Astrocyte (in vitro differentiated cells and primary cell): ENCODE measurements around the gene CIDEB. TPM values are rescaled to one million over a fixed set of nuclear protein-coding genes. Genes with fewer than 3 reads are reported as not detected.
A peak's percentile ranks its signal among the peaks of the same experiment; 100 is the strongest.

ENCODE experiments used
- DNase-seq: peaks from one replicate; pipeline ENCODE4 v3.0.0-alpha.2; 2010; ENCODE audit warnings: low read depth
- FAIRE-seq: peaks from 2 replicates; lab custom pipeline; 2011; peaks lifted over from hg19 to GRCh38; lab: Jason Lieb, UNC
- H2AFZ ChIP-seq: 2 replicates; pipeline ENCODE4 v1.6.0; 2012; ENCODE audit warnings: low read depth, low read length, inconsistent platforms
- H3K27ac ChIP-seq: 2 replicates; pipeline ENCODE4 v1.5.1; 2011; ENCODE audit warnings: low read depth, low read length, inconsistent platforms
- H3K27me3 ChIP-seq: 2 replicates; pipeline ENCODE4 v1.6.0; 2011; ENCODE audit warnings: low read length, inconsistent platforms; ENCODE audit not compliant: insufficient read depth
- H3K36me3 ChIP-seq: 2 replicates; pipeline ENCODE4 v1.5.1; 2011; ENCODE audit warnings: low read length, inconsistent platforms; ENCODE audit not compliant: insufficient read depth
- H3K4me1 ChIP-seq: 2 replicates; pipeline ENCODE4 v1.5.1; 2011; ENCODE audit warnings: low read length, inconsistent platforms; ENCODE audit not compliant: insufficient read depth
- H3K4me2 ChIP-seq: 2 replicates; pipeline ENCODE4 v1.6.0; 2012; ENCODE audit warnings: low read length, inconsistent platforms
- H3K4me3 ChIP-seq: 2 replicates; pipeline ENCODE4 v1.5.1; 2011; ENCODE audit warnings: low read depth, mild to moderate bottlenecking, low read length, inconsistent platforms; ENCODE audit not compliant: insufficient read depth
- H3K79me2 ChIP-seq: 2 replicates; pipeline ENCODE4 v1.6.0; 2012; ENCODE audit warnings: mild to moderate bottlenecking, low read length, inconsistent platforms; ENCODE audit not compliant: insufficient read depth
- H3K9ac ChIP-seq: 2 replicates; pipeline ENCODE4 v1.6.0; 2012; ENCODE audit warnings: mild to moderate bottlenecking, low read length, inconsistent platforms
- H3K9me3 ChIP-seq: 2 replicates; pipeline ENCODE4 v1.5.1; 2012; ENCODE audit warnings: low read depth, mild to moderate bottlenecking, low read length, inconsistent platforms; ENCODE audit not compliant: insufficient read depth
- H4K20me1 ChIP-seq: 2 replicates; pipeline ENCODE4 v1.6.0; 2012; ENCODE audit warnings: low read length, inconsistent platforms; ENCODE audit not compliant: insufficient read depth
- H3K27ac Mint-ChIP-seq: one replicate; pipeline ENCODE4 v1.8.0; 2021; ENCODE audit warnings: mild to moderate bottlenecking, mixed read lengths; ENCODE audit not compliant: unreplicated experiment
- H3K27me3 Mint-ChIP-seq: one replicate; pipeline ENCODE4 v1.8.0; 2021; ENCODE audit warnings: low read depth, mixed read lengths; ENCODE audit not compliant: unreplicated experiment
- H3K36me3 Mint-ChIP-seq: one replicate; pipeline ENCODE4 v1.8.0; 2021; ENCODE audit warnings: low read depth, mixed read lengths; ENCODE audit not compliant: unreplicated experiment
- H3K4me1 Mint-ChIP-seq: one replicate; pipeline ENCODE4 v1.8.0; 2021; ENCODE audit warnings: low read depth, mixed read lengths; ENCODE audit not compliant: unreplicated experiment
- H3K4me3 Mint-ChIP-seq: one replicate; pipeline ENCODE4 v1.8.0; 2021; ENCODE audit warnings: mild to moderate bottlenecking, moderate library complexity, mixed read lengths; ENCODE audit not compliant: unreplicated experiment
- H3K9me3 Mint-ChIP-seq: one replicate; pipeline ENCODE4 v1.8.0; 2021; ENCODE audit warnings: mild to moderate bottlenecking, mixed read lengths; ENCODE audit not compliant: unreplicated experiment
- CTCF ChIP-seq: IDR thresholded peaks from 2 replicates; pipeline ENCODE4 v1.5.1; 2011; ENCODE audit warnings: low read depth, mild to moderate bottlenecking, inconsistent platforms, low read length, moderate library complexity; ENCODE audit not compliant: insufficient read depth
- EZH2 ChIP-seq: IDR thresholded peaks from 2 replicates; pipeline ENCODE4 v1.6.1; 2012; ENCODE audit warnings: mild to moderate bottlenecking, low read length, inconsistent platforms; ENCODE audit not compliant: insufficient read depth
- total RNA-seq: library from RNA; stranded (reverse); gene quantifications from 2 replicates; pipeline ENCODE4 v1.2.1, GENCODE V29; 2021

CIDEB gene
- total RNA-seq, 1 donor from 2014 or later, result not detected

GRCh38 chr14:24297190-24297964 is 10.4 kb downstream of the CIDEB start:
- peak overlapping the region; percentile 15 for H3K27ac Mint-ChIP-seq
- no peak overlapping the region for H2AFZ ChIP-seq
- peaks cover 7% of the 10 kb centered on the region for H4K20me1 ChIP-seq
- DNase-seq (no peak), FAIRE-seq (no peak)
- no peak overlapping the region for H3K27ac ChIP-seq
- H3K79me2 ChIP-seq, result peaks cover 30% of the 10 kb centered on the region
- no peak overlapping the region for H3K9ac ChIP-seq
- no peak overlapping the region for H3K4me3 ChIP-seq
- peak overlapping the region; percentile 5 for H3K4me3 Mint-ChIP-seq
- no peaks in the 10 kb centered on the region for H3K27me3 ChIP-seq
- no peaks in the 10 kb centered on the region for H3K9me3 Mint-ChIP-seq
- H3K36me3 ChIP-seq, result peaks cover 16% of the 10 kb centered on the region
- H3K27me3 Mint-ChIP-seq, result no peaks in the 10 kb centered on the region
- H3K36me3 Mint-ChIP-seq, result peaks cover 8% of the 10 kb centered on the region
- peaks cover 25% of the 10 kb centered on the region for H3K4me1 ChIP-seq
- H3K9me3 ChIP-seq, result no peaks in the 10 kb centered on the region
- peak overlapping the region; percentile 2 for H3K4me2 ChIP-seq
- peak; percentile 29 for TF ChIP-seq CTCF
- no peak for TF ChIP-seq EZH2
- peaks cover 30% of the 10 kb centered on the region for H3K4me1 Mint-ChIP-seq

- H3K4me2 ChIP-seq, result peak overlapping the region; percentile 40
Measured at GRCh38 chr14:24296341-24297157, 11.2 kb downstream of the CIDEB start.

More at GRCh38 chr14:24296341-24297157, 11.2 kb downstream of the CIDEB start:
- H3K4me3 Mint-ChIP-seq, result peak overlapping the region; percentile 47
- Histone ChIP-seq H4K20me1 (peaks cover 6% of the 10 kb centered on the region), H3K27ac (peak overlapping the region; percentile 49), H3K4me3 (no peak overlapping the region), H3K9ac (peak overlapping the region; percentile 63), H3K27me3 (no peaks in the 10 kb centered on the region), H3K4me1 (peaks cover 25% of the 10 kb centered on the region), H3K79me2 (peaks cover 23% of the 10 kb centered on the region), H3K9me3 (no peaks in the 10 kb centered on the region), H3K36me3 (peaks cover 8% of the 10 kb centered on the region), H2AFZ (peak overlapping the region; percentile 1)
- peak; percentile 55 for FAIRE-seq
- peaks cover 4% of the 10 kb centered on the region for H3K36me3 Mint-ChIP-seq
- DNase-seq, result peak; percentile 89
- H3K9me3 Mint-ChIP-seq, result no peaks in the 10 kb centered on the region
- peak; percentile 88 for TF ChIP-seq CTCF
- no peak for TF ChIP-seq EZH2
- H3K27me3 Mint-ChIP-seq, result no peaks in the 10 kb centered on the region
- peak overlapping the region; percentile 78 for H3K27ac Mint-ChIP-seq
- H3K4me1 Mint-ChIP-seq, result peaks cover 30% of the 10 kb centered on the region
